GM19351 (cell line): ENCODE data around the gene FOXN3.
"Not testable (repeated sequence)": the region's sequence is repeated elsewhere in the genome, so short reads cannot be mapped to it uniquely, and the experiment has no call there.

Experiments used
- ATAC-seq: cut with Tn5 transposase; IDR thresholded peaks from one replicate; pipeline ENCODE4 v1.9.1; 2021; ENCODE audit warnings: mild to moderate bottlenecking, moderate library complexity; ENCODE audit not compliant: unreplicated experiment

The FOXN3 gene

DNA sequence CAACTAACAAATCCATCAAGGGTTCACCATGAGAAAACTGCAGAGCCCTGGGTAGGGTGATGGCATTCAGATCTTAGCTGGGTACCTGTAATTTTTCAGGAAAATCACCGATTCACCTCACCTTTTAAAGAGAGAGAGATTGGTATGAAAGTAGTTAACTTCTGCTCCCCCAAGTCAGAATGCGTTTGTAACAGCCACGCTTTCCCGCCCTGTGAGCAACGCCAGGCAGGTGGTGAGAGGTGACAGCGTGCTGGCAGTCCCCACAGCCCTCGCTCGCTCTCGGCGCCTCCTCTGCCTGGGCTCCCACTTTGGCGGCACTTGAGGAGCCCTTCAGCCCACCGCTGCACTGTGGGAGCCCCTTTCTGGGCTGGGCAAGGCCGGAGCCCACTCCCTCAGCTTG is 305.8 kb downstream of the FOXN3 start:
- ATAC-seq, result not testable (repeated sequence)

DNA sequence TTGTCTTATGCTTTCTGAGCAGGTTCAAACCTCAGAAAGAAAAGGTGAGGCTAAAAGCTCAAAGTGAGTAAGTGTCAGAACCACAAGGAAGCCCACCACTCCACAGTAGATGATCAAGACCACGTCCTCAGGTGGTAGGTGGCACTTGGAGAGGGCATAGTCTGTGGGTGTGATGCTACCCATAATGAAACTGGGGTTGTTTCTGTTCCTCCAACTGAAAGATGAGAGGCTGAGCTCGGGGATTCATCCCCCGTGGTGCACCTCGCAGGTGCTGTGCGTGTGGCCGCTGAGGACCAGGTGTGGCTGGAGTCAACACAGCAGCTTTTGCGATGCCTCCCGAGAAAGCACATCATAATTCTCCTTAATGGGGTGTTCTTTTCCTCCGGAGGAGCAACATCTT is 306.9 kb downstream of the FOXN3 start:
- ATAC-seq, result no peak

GRCh38 chr14:89108608-89109007 is 308.4 kb downstream of the FOXN3 start:
- ATAC-seq, result no peak

GRCh38 chr14:89107626-89108025 is 309.4 kb downstream of the FOXN3 start:
- no peak for ATAC-seq
